GM12878 (cell line): ENCODE data around the gene AXL. TPM values are rescaled to one million over a fixed set of nuclear protein-coding genes. Genes with fewer than 3 reads are reported as not detected.

Experiments
- BMI1 ChIP-seq: fragments of 450-650 bp; IDR thresholded peaks from 2 replicates; pipeline ENCODE4 v1.6.1; 2016; ENCODE audit warnings: mild to moderate bottlenecking, moderate library complexity, borderline replicate concordance
- CBX5 ChIP-seq: sonication (generic); IDR thresholded peaks from 2 replicates; pipeline ENCODE4 v1.6.1; 2016; ENCODE audit warnings: low read depth, moderate library complexity, mild to moderate bottlenecking, inconsistent platforms
- CHD4 ChIP-seq: fragments of 200-600 bp; sonication (generic); IDR thresholded peaks from 2 replicates; pipeline ENCODE4 v1.6.1; 2016; ENCODE audit warnings: mild to moderate bottlenecking
- EGR1 ChIP-seq, 2 experiments: IDR thresholded peaks; 1 replicate in 1 of 2; 2 replicates in 1 of 2; pipeline ENCODE4 v1.6.1; 2011 to 2012; ENCODE audit warnings: low read depth in 2 of 2, low read length in 2 of 2, borderline replicate concordance in 1 of 2, mild to moderate bottlenecking in 1 of 2, moderate library complexity in 1 of 2
- EP300 ChIP-seq, 2 experiments: fragments of 150-350 bp in 1 of 2; IDR thresholded peaks; 2 replicates each; pipeline ENCODE4 v1.6.1; 2011 to 2012; ENCODE audit warnings: low read depth in 2 of 2, low read length in 2 of 2, borderline replicate concordance in 1 of 2, improper control_type of control experiment in 1 of 2, inconsistent platforms in 1 of 2; ENCODE audit not compliant: control insufficient read depth in 1 of 2
- GATAD2B ChIP-seq: fragments of 450-650 bp; conservative IDR thresholded peaks from 2 replicates; pipeline ENCODE4 v1.6.1; 2017; ENCODE audit warnings: low read depth, mild to moderate bottlenecking, moderate library complexity
- HDAC6 ChIP-seq: fragments of 200-600 bp; sonication (generic); IDR thresholded peaks from one replicate; pipeline ENCODE4 v1.8.0; 2017; ENCODE audit warnings: antibody characterized with exemption; ENCODE audit not compliant: unreplicated experiment
- IKZF1 ChIP-seq: fragments of 450-650 bp; conservative IDR thresholded peaks from 2 replicates; pipeline ENCODE4 v1.6.1; 2017; ENCODE audit warnings: antibody characterized with exemption, mild to moderate bottlenecking
- MEF2A ChIP-seq: IDR thresholded peaks from 2 replicates; pipeline ENCODE4 v1.6.1; 2011; ENCODE audit warnings: low read depth, mild to moderate bottlenecking, low read length, moderate library complexity; ENCODE audit not compliant: insufficient read depth
- MTA3 ChIP-seq: IDR thresholded peaks from 2 replicates; pipeline ENCODE4 v1.6.1; 2012; ENCODE audit warnings: low read length, inconsistent platforms, borderline replicate concordance
- NR2C2 ChIP-seq: IDR thresholded peaks from 2 replicates; pipeline ENCODE4 v1.6.1; 2011; ENCODE audit warnings: borderline replicate concordance, low read depth; ENCODE audit not compliant: control insufficient read depth, insufficient read length
- TARDBP ChIP-seq: IDR thresholded peaks from 2 replicates; pipeline ENCODE4 v1.6.1; 2016; ENCODE audit warnings: borderline replicate concordance
- TCF3 ChIP-seq: IDR thresholded peaks from 2 replicates; pipeline ENCODE4 v1.6.1; 2012; ENCODE audit warnings: low read depth, mild to moderate bottlenecking, low read length, borderline replicate concordance; ENCODE audit not compliant: insufficient read depth
- YY1 ChIP-seq: IDR thresholded peaks from 2 replicates; pipeline ENCODE4 v1.6.1; 2011; ENCODE audit warnings: low read depth, mild to moderate bottlenecking, low read length
- ZSCAN29 ChIP-seq: fragments of 450-650 bp; IDR thresholded peaks from 2 replicates; pipeline ENCODE4 v1.6.1; 2017; ENCODE audit warnings: mild to moderate bottlenecking, moderate library complexity
- ZZZ3 ChIP-seq: IDR thresholded peaks from 2 replicates; pipeline ENCODE4 v1.6.1; 2011; ENCODE audit warnings: low read depth; ENCODE audit not compliant: control insufficient read depth, insufficient read length
- polyA plus RNA-seq, 11 experiments: library from polyadenylated mRNA; depleted of rRNA in 4 of 11; unstranded in 6 of 11; stranded (reverse) in 5 of 11; fragments of >200 nt; fragmentation: Nextera tagmentation in 4 of 11; fragmentation: Illumina TruSeq in 1 of 11; extraction: Ambion mirVana in 4 of 11; extraction: Trizol in 1 of 11; gene quantifications; 1 replicate in 1 of 11; 2 replicates in 10 of 11; pipeline versions ENCODE4 v1.2.1 to v1.2.3, GENCODE V29; 2011 to 2016; ENCODE audit warnings: inconsistent platforms in 2 of 11, missing spikeins in 2 of 11, low read depth in 1 of 11
- total RNA-seq, 4 experiments: library from RNA; depleted of rRNA in 3 of 4; stranded (reverse); fragments of >200 nt in 3 of 4; fragmentation: Illumina TruSeq in 1 of 4; extraction: Trizol in 1 of 4; gene quantifications; 2 replicates each; pipeline versions ENCODE4 v1.2.1 to v1.2.3, GENCODE V29; 2013 to 2021
- TF ChIP-seq, protein P1 (sequence below): fragments of 450-650 bp; IDR thresholded peaks from 2 replicates; pipeline ENCODE4 v1.6.1; 2017; ENCODE audit warnings: mild to moderate bottlenecking, moderate library complexity
- TF ChIP-seq, protein P2 (sequence below): fragments of 450-650 bp; IDR thresholded peaks from 2 replicates; pipeline ENCODE4 v1.6.1; 2017; ENCODE audit warnings: low read depth, mild to moderate bottlenecking, moderate library complexity
- TF ChIP-seq, protein P3 (sequence below): IDR thresholded peaks from 2 replicates; pipeline ENCODE4 v1.6.1; 2011; ENCODE audit warnings: low read depth, mild to moderate bottlenecking, low read length, moderate library complexity, borderline replicate concordance; ENCODE audit errors: extremely low read depth
- TF ChIP-seq, protein P4 (sequence below): fragments of 450-650 bp; IDR thresholded peaks from 2 replicates; pipeline ENCODE4 v1.6.1; 2017; ENCODE audit warnings: mild to moderate bottlenecking
- TF ChIP-seq, protein P5 (sequence below): IDR thresholded peaks from 2 replicates; pipeline ENCODE4 v1.6.1; 2012; ENCODE audit warnings: low read depth, low read length, improper control_type of control experiment

The AXL gene
- total and polyA plus RNA-seq, 10 of the 15 experiments (the other 5 are each of a cell fraction or from before 2014, with no cell fraction given) = under 0.01 to 0.33 (median 0.07) TPM; not detected in 4

DNA sequence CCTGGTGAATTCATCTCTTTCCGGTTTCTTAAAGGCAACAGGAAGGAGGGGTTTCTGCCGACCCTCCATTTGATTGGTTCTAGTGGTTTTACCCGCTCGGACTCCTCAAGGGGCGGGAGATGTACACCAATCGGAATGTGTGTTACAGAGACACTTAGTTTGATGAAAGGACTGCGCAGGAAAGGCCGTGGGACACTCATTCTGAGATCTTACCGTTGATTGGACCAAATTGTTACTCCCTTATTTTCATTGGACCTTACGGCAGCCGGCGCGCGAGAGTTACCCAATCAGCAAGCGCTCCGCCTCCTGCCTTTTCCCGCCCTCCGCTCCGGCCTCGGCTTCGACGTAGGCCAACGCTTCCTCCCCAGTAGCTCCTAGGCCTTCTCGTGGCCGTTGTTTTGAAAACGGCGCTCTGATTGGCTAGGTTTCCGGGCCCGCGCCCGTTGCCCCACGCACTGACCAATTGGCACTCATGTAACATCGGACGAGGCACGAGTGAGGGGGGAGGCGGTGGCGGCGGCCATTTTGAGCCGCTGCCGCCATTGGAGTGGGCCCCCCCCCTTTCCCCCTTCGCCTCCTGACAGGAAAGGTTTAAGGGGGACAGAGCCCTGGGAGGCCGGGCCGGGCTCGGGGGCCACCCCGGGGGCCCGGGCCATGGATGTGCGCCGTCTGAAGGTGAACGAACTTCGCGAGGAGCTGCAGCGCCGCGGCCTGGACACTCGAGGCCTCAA, 45.0 kb downstream of the AXL start, which contains the start of gene HNRNPUL1 (continued):
- TF ChIP-seq, protein P1, sequence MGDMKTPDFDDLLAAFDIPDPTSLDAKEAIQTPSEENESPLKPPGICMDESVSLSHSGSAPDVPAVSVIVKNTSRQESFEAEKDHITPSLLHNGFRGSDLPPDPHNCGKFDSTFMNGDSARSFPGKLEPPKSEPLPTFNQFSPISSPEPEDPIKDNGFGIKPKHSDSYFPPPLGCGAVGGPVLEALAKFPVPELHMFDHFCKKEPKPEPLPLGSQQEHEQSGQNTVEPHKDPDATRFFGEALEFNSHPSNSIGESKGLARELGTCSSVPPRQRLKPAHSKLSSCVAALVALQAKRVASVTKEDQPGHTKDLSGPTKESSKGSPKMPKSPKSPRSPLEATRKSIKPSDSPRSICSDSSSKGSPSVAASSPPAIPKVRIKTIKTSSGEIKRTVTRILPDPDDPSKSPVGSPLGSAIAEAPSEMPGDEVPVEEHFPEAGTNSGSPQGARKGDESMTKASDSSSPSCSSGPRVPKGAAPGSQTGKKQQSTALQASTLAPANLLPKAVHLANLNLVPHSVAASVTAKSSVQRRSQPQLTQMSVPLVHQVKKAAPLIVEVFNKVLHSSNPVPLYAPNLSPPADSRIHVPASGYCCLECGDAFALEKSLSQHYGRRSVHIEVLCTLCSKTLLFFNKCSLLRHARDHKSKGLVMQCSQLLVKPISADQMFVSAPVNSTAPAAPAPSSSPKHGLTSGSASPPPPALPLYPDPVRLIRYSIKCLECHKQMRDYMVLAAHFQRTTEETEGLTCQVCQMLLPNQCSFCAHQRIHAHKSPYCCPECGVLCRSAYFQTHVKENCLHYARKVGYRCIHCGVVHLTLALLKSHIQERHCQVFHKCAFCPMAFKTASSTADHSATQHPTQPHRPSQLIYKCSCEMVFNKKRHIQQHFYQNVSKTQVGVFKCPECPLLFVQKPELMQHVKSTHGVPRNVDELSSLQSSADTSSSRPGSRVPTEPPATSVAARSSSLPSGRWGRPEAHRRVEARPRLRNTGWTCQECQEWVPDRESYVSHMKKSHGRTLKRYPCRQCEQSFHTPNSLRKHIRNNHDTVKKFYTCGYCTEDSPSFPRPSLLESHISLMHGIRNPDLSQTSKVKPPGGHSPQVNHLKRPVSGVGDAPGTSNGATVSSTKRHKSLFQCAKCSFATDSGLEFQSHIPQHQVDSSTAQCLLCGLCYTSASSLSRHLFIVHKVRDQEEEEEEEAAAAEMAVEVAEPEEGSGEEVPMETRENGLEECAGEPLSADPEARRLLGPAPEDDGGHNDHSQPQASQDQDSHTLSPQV = peak; percentile 83; the same call in 1 of the 2 replicates
- TF ChIP-seq IKZF1 (peak; percentile 87), HDAC6 (peak; percentile 31), ZSCAN29 (no peak; the same call in 1 of the 2 replicates), MEF2A (peak; percentile 44; the same call in 1 of the 2 replicates), EGR1 (IDR thresholded peaks at IDR 0.05; ENCODE audit: borderline replicate concordance in 1 of 2, low read depth in 2 of 2, low read length in 2 of 2) (peak in 1 of 2 experiments; percentile 45; a peak in 1 of 3 replicates), ZZZ3 (no peak), EP300 (IDR thresholded peaks at IDR 0.05; ENCODE audit: borderline replicate concordance in 1 of 2, control insufficient read depth in 1 of 2, low read depth in 2 of 2, low read length in 2 of 2) (peak in 1 of 2 experiments; percentile 47; a peak in 1 of 4 replicates), NR2C2 (no peak), TARDBP (peak; percentile 88), MTA3 (no peak), TCF3 (no peak), CHD4 (no peak), CBX5 (no peak), BMI1 (no peak), YY1 (peak; percentile 99), GATAD2B (no peak)
- TF ChIP-seq, protein P2, sequence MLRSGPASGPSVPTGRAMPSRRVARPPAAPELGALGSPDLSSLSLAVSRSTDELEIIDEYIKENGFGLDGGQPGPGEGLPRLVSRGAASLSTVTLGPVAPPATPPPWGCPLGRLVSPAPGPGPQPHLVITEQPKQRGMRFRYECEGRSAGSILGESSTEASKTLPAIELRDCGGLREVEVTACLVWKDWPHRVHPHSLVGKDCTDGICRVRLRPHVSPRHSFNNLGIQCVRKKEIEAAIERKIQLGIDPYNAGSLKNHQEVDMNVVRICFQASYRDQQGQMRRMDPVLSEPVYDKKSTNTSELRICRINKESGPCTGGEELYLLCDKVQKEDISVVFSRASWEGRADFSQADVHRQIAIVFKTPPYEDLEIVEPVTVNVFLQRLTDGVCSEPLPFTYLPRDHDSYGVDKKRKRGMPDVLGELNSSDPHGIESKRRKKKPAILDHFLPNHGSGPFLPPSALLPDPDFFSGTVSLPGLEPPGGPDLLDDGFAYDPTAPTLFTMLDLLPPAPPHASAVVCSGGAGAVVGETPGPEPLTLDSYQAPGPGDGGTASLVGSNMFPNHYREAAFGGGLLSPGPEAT = peak; percentile 62
- TF ChIP-seq, protein P3, sequence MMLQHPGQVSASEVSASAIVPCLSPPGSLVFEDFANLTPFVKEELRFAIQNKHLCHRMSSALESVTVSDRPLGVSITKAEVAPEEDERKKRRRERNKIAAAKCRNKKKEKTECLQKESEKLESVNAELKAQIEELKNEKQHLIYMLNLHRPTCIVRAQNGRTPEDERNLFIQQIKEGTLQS = no peak
- TF ChIP-seq, protein P4, sequence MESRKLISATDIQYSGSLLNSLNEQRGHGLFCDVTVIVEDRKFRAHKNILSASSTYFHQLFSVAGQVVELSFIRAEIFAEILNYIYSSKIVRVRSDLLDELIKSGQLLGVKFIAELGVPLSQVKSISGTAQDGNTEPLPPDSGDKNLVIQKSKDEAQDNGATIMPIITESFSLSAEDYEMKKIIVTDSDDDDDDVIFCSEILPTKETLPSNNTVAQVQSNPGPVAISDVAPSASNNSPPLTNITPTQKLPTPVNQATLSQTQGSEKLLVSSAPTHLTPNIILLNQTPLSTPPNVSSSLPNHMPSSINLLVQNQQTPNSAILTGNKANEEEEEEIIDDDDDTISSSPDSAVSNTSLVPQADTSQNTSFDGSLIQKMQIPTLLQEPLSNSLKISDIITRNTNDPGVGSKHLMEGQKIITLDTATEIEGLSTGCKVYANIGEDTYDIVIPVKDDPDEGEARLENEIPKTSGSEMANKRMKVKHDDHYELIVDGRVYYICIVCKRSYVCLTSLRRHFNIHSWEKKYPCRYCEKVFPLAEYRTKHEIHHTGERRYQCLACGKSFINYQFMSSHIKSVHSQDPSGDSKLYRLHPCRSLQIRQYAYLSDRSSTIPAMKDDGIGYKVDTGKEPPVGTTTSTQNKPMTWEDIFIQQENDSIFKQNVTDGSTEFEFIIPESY = no peak
- TF ChIP-seq, protein P5, sequence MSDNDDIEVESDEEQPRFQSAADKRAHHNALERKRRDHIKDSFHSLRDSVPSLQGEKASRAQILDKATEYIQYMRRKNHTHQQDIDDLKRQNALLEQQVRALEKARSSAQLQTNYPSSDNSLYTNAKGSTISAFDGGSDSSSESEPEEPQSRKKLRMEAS = peak; percentile 79
